Effector memory CD8-positive, alpha-beta T cell (primary cell): Measurements from ENCODE around the gene CCS.
A peak's percentile ranks its signal among the peaks of the same experiment; 100 is the strongest.

Source experiments
- ATAC-seq: fragments of 150-1000 bp; cut with Tn5 transposase; replicated peaks from 2 replicates; pipeline ENCODE4 v1.10.0; 2021; ENCODE audit warnings: mild to moderate bottlenecking, moderate library complexity
- DNase-seq, 3 experiments: peaks; one replicate each; pipeline ENCODE4 v3.0.0; 2021
- H3K27ac Mint-ChIP-seq, 2 donors: one replicate each; pipeline ENCODE4 v1.8.0; 2022; ENCODE audit warnings: mild to moderate bottlenecking in 2 of 2, mixed read lengths in 2 of 2, moderate library complexity in 2 of 2
- H3K27me3 Mint-ChIP-seq, 2 donors: one replicate each; pipeline ENCODE4 v1.8.0; 2022; ENCODE audit warnings: mixed read lengths in 2 of 2
- H3K36me3 Mint-ChIP-seq: one replicate; pipeline ENCODE4 v1.8.0; 2022; ENCODE audit warnings: mild to moderate bottlenecking, moderate library complexity, mixed read lengths; ENCODE audit not compliant: insufficient read depth
- H3K4me1 Mint-ChIP-seq, 2 donors: one replicate each; pipeline ENCODE4 v1.8.0; 2022; ENCODE audit warnings: low read depth in 2 of 2, mixed read lengths in 2 of 2
- H3K4me3 Mint-ChIP-seq, 2 donors: one replicate each; pipeline ENCODE4 v1.8.0; 2022; ENCODE audit warnings: mild to moderate bottlenecking in 2 of 2, mixed read lengths in 2 of 2, moderate library complexity in 2 of 2
- H3K9me3 Mint-ChIP-seq, 2 donors: one replicate each; pipeline ENCODE4 v1.8.0; 2022; ENCODE audit warnings: mixed read lengths in 2 of 2

CCS gene

DNA sequence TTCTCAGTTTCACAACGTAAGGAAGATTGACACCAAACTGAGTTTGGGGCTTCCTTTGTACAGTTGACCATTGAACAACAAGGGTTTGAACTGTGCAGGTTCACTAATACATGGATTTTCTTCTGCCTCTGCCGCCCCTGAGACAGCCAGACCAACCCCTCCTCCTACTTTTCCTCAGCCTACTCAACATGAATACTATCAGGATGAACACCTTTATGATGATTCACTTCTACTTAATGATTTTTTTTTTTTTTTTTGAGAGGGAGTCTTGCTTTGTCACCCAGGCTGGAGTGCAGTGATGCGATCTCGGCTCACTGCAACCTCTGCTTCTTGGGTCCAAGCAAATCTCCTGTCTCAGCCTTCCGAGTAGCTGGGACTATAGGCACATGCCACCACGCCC is 60.1 kb downstream of the CCS start:
- ATAC-seq (no peak), DNase-seq (no peak)
- peak overlapping the region in 1 of 2 donors; percentile 37 for H3K4me3 Mint-ChIP-seq
- H3K27ac Mint-ChIP-seq, result peak overlapping the region; percentile 67 to 87
- H3K36me3 Mint-ChIP-seq, result peaks cover 99% of the 10 kb centered on the region
- H3K9me3 Mint-ChIP-seq, result no peaks in the 10 kb centered on the region
- H3K27me3 Mint-ChIP-seq, result no peaks in the 10 kb centered on the region
- peaks cover 12 to 28% of the 10 kb centered on the region in 2 donors for H3K4me1 Mint-ChIP-seq
